Activated CD4-positive, alpha-beta T cell treated with anti-CD3 and anti-CD28 coated beads for 24 hours (primary cell): ENCODE results near the gene ABLIM1.
"Not testable (repeated sequence)": the region's sequence is repeated elsewhere in the genome, so short reads cannot be mapped to it uniquely, and the experiment has no call there.

Experiments
- DNase-seq, 2 donors: peaks; one replicate each; pipeline ENCODE4 v3.0.0-alpha.2; 2020; ENCODE audit warnings: low read depth in 2 of 2

Gene ABLIM1

DNA sequence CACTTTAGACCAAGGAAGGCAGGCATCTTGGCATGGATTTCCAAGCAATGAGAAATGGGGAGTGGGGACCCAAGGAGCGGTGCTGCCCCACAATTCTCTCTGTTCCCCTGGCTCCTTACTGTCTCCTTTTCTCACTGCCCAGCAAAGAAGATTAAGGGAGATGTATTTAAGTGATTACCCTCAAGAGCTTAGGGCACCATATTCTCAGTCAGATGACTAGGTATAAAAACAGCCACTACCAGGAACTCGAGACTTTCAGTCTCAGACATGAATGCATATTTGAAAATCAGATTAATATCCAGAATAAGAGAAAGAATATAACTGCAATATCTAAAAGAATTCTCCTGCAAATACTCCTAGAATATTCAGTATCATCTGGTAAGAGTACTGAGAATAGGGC is at the start of gene ABLIM1:
Gene ABLIM1, minus strand, starts transcription at position 101 of the 400 bp plus-strand sequence. Its CDS starts 75 bp downstream, at position 26.
- DNase-seq = no peak

- no peak for DNase-seq
Measured at GRCh38 chr10:114706458-114707055, 48.5 kb upstream of the ABLIM1 start.

- DNase-seq = no peak
Measured at GRCh38 chr10:114704679-114705078, 46.6 kb upstream of the ABLIM1 start.

DNA sequence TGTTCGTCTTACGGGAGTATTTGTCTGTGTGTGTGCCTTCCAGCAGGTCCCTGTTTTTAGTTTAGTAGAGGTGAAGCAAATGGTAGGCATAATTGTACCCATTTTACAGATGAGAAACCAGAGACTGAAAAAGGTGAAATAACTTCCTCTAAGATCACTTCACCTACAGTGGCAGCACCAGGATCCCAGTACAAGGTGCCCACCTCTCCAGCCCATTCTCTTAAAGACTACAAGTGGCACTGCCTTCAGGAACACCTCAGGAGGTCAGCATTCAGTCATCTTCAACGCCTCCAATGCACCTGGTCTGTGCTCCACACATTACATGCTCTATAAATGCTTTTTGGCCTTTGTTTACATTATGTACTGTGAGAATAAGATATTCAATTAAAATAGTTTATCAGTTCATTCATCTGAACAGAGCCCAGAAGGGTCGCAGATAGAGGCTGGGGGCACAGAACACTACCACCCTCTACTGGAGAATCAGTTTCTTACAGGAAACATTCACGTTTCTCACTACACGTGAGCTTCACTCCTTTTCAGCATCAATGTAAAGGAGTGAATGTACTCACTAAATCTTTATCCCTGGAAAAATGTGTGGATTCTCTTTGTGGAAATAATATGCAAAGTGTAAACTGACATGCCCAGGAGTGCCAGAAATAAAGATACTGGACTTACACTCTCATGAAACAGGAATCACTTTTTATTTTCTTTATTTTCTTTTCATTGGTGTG is 45.5 kb upstream of the ABLIM1 start:
- no peak for DNase-seq

DNA sequence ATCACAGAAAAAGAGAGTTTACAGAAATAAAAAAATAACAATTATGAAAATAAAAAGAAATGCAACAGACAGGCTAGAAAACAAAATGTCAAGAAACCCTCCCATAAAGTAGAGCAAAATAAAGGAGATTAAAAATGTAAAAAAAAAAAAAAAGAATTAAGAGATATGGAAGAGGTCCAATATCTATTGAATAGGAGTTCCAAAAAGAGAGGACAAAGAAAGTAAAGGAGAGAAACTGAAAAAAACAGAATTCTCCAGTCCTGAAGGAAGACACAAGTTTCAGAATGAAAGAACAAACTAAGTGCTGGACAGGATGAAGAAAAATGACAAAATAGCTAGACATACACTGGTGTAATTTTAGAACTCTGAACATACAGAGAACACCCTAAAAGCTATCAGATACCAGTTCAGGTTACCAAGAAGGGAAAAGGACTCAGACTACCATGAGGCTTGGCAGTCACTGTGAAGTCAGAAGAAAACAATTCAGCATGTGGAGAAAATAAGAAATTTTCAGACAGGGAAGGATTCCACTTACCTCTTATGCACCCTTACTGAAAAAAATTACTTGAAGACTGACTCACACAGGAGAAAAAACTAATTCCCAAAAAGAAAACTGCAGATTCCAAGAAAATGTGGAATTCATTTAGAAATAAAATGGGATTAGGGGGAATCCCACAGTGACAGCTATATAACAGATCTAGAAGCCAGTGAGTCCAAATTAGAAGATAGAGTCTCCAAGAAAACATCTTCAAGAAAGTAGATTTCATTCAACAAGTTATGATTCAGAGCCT is 40.4 kb upstream of the ABLIM1 start:
- no peak for DNase-seq

DNA sequence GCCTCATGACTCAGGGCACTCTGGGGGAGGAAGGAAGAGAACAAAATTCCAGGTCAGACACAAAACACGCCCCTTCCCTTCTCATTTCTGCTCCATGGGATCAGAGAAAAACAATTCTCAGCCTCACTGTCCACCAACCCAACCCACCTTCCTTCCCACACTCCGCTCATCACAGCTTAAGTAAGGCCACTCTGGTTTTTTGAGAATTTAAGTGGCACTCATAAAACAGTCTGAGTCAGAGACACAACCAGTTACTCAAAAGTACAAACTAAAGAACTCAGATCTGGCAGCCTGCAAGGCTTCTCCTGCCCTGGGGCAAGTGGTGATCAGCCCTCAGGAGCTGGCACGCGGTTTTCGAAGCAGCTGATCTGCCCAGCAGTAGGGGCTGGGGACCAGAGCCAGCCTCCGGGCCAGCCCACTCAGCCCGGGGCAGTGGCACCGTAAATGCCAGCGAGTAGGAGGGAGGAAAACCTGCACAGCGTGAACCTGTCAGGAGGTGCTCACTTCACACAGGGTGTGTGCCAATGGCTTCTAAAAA is 39.1 kb upstream of the ABLIM1 start:
- DNase-seq = no peak

GRCh38 chr10:114696301-114696700 is 38.2 kb upstream of the ABLIM1 start:
- not testable (repeated sequence) for DNase-seq

DNA sequence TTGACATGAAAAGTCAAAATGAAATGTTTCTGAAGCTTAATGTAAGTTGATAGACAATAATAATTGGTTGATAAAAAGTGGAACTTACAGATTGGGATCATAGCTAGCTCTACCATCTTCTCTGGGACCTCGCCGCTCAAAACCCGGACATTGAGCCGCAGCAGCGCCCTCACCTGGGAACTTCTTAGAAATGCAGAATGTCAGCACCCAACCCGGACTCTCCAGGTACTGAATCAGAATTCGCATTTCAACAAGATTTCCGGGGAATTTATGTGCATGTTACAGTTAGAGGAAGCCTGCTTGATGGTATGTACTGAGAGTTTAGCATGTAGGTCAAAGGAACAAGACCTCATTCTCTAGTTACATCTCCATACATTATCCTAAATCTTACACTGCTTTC is 36.7 kb upstream of the ABLIM1 start:
- peak; percentile 8 to 20 for DNase-seq

DNA sequence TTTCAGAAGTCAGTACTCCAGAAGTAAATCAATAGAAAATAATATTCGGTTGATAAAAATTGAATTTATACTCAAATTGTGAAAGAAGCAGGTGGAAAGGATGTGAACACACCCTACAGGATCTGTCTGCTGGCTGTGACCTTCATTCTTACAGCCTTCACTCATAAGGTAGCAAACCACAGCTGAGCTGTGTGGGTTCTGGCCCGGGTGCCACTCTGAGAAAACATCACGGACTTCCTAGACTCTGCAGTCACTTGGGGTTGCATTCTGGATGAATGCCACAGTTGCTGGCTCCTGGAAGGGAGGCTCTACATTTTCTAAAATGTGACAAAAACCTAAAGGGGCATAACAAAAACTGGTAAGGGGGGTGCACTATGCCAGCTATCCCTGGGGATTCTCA is 36.0 kb upstream of the ABLIM1 start:
- no peak for DNase-seq

- DNase-seq = no peak
Measured at GRCh38 chr10:114691442-114691941, 33.4 kb upstream of the ABLIM1 start.

GRCh38 chr10:114688786-114689185 is 30.7 kb upstream of the ABLIM1 start:
- no peak for DNase-seq

DNA sequence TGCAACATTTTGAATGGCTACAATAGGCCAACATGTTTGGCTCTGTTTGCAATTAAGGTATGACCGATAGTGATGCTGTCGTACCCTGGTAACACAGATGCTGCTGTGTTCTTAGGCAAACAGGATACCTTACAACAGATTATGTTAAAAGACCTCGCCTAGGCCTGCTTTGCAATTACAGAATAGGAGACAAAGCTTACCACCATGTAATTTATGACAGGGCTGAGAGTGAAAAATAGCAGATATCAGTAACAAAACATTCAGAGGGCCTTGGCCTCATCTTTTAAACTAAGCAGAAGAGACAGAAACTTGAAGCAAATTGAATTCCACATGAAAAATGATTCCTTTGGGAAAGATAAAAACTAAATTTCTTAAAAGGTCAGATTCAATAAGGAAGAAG is 29.4 kb upstream of the ABLIM1 start:
- DNase-seq = no peak

- DNase-seq = no peak
Measured at GRCh38 chr10:114686013-114686412, 27.9 kb upstream of the ABLIM1 start.

DNA sequence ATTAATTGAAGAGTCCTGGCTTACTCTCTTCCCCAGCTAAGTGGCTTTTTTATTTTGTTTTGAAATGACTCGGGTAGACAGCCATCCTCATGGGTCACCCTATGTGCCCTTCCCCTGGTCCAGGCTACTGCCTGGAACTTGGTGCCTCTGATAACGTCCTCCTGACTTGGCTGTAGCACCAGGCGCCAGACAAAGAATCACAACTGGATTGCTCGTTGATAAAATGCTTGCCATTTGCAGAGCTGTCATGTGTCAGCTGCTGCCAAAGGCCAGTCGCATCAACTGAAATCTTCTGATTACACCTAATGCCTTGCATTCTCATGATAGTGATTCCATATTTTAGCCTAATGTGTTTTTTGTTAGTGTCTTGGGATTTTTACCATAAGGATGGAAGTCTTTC is 27.4 kb upstream of the ABLIM1 start:
- no peak for DNase-seq

- no peak for DNase-seq
Measured at GRCh38 chr10:114684822-114685209, 26.7 kb upstream of the ABLIM1 start.

- DNase-seq = no peak
Measured at GRCh38 chr10:114684084-114684821, 26.2 kb upstream of the ABLIM1 start.

- no peak for DNase-seq
Measured at GRCh38 chr10:114683593-114683992, 25.5 kb upstream of the ABLIM1 start.

DNA sequence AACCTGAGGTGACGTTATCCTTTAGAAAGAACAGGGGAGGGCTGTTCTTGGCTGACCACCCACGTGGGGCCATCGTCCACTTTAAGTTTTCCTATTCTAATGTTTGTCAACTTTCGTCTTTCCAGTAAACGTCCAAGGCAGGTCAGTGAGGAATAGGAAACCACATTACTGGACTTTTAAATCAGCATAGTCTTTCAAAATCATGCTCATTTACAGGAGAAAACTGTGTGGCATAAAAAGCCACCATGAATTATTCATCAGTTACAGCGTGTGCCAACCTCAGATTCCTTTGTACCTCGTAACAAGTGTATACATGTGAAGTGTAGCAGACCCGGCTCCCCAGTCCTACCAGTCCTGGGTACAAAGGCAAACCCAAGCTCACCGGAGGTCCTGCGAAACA is 25.1 kb upstream of the ABLIM1 start:
- DNase-seq = no peak

GRCh38 chr10:114682532-114682931 is 24.5 kb upstream of the ABLIM1 start:
- no peak for DNase-seq

- no peak for DNase-seq
Measured at GRCh38 chr10:114682121-114682520, 24.0 kb upstream of the ABLIM1 start.

DNA sequence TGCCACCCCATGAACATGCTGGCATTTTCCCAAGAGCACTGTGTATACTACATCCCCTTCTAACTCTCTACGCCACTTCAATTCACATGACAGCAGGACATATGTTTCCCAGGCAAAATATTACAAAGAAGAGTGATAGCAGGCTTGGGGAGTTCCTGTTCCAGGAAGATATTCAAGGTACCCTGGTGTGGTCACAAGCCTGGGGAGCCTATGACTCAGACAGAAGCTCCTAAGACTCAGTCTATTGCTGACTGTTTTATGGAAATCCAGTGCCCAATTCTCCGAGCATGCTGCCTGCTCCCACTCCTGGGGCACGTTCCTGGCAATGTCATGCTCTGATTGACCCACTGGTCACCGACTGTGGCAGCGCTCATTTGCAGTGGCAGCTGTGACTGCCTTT is 23.5 kb upstream of the ABLIM1 start:
- no peak for DNase-seq
